Dedifferentiated amniotic fluid mesenchymal stem cell (primary cell): ENCODE results near the gene NCKAP5L.
A peak's percentile ranks its signal among the peaks of the same experiment; 100 is the strongest.
"Not testable (repeated sequence)": the region's sequence is repeated elsewhere in the genome, so short reads cannot be mapped to it uniquely, and the experiment has no call there.

ENCODE experiments used
- DNase-seq: peaks from one replicate; pipeline ENCODE4 v3.0.0-alpha.2; 2016; ENCODE audit errors: extremely low spot score

Gene NCKAP5L

GRCh38 chr12:49864798-49865090 lies 36.5 kb upstream of the NCKAP5L start:
- no peak for DNase-seq

GRCh38 chr12:49863946-49864797 lies 36.0 kb upstream of the NCKAP5L start:
- no peak for DNase-seq

- not testable (repeated sequence) for DNase-seq
Observed at GRCh38 chr12:49860921-49861320, 32.7 kb upstream of the NCKAP5L start.

GRCh38 chr12:49855890-49856289 lies 27.7 kb upstream of the NCKAP5L start:
- not testable (repeated sequence) for DNase-seq

- no peak for DNase-seq
Observed at GRCh38 chr12:49854976-49855375, 26.8 kb upstream of the NCKAP5L start.

- no peak for DNase-seq
Observed at GRCh38 chr12:49853671-49854070, 25.5 kb upstream of the NCKAP5L start.

- no peak for DNase-seq
Observed at GRCh38 chr12:49847161-49847560, 18.9 kb upstream of the NCKAP5L start.

GRCh38 chr12:49846032-49846431 lies 17.8 kb upstream of the NCKAP5L start:
- DNase-seq, result no peak

GRCh38 chr12:49843876-49844437 lies 15.7 kb upstream of the NCKAP5L start:
- DNase-seq, result no peak

- no peak for DNase-seq
Observed at GRCh38 chr12:49843411-49843810, 15.2 kb upstream of the NCKAP5L start.

GRCh38 chr12:49842519-49843352 lies 14.5 kb upstream of the NCKAP5L start, which contains the start of gene BCDIN3D:
Gene BCDIN3D (minus strand): TSS chr12:49843106. CDS start chr12:49843087, 19 bp downstream.
- DNase-seq, result peak; percentile 90

GRCh38 chr12:49838973-49839633 lies 10.9 kb upstream of the NCKAP5L start:
- no peak for DNase-seq

GRCh38 chr12:49832836-49833421 lies 4.7 kb upstream of the NCKAP5L start:
- DNase-seq, result peak; percentile 86

GRCh38 chr12:49831717-49832116 lies 3.5 kb upstream of the NCKAP5L start:
- no peak for DNase-seq

GRCh38 chr12:49827401-49828099 lies 663 bp downstream of the NCKAP5L start:
- peak; percentile 35 for DNase-seq

- no peak for DNase-seq
Observed at GRCh38 chr12:49827051-49827400, 1.2 kb downstream of the NCKAP5L start.

GRCh38 chr12:49825971-49826421 lies 2.2 kb downstream of the NCKAP5L start:
- DNase-seq, result no peak

GRCh38 chr12:49825360-49825970 lies 2.7 kb downstream of the NCKAP5L start:
- DNase-seq, result no peak

GRCh38 chr12:49824895-49825294 lies 3.3 kb downstream of the NCKAP5L start:
- DNase-seq, result no peak

GRCh38 chr12:49824416-49824815 lies 3.8 kb downstream of the NCKAP5L start:
- no peak for DNase-seq

- no peak for DNase-seq
Observed at GRCh38 chr12:49823951-49824350, 4.3 kb downstream of the NCKAP5L start.
